ENCODE measurements around the gene ADD2. TPM values are rescaled to one million over a fixed set of nuclear protein-coding genes. Genes with fewer than 3 reads are reported as not detected.

ADD2 gene
- total RNA-seq, 1 experiment from 2014 or later: 124 TPM

GRCh38 chr2:70756128-70756527 is 11.9 kb downstream of the ADD2 start:
- no peaks in the 10 kb centered on the region for H3K27me3 Mint-ChIP-seq (ENCODE audit: low read depth)
- Histone ChIP-seq H3K79me2 (ENCODE audit: insufficient read depth, low read length) (peaks cover 75% of the 10 kb centered on the region; the same call in 1 of the 2 replicates), H2BK120ac (ENCODE audit: low read depth, low read length, poor library complexity, severe bottlenecking) (no peak overlapping the region)

More at GRCh38 chr2:70756128-70756527, 11.9 kb downstream of the ADD2 start:
- no peak overlapping the region for H2AK5ac ChIP-seq (ENCODE audit: insufficient read length, low read length)
- no peak overlapping the region for H3K27ac ChIP-seq (ENCODE audit: insufficient read length, low read depth, low read length)
- peaks cover 30% of the 10 kb centered on the region in 2 experiments for H3K4me1 Mint-ChIP-seq
- no peaks in the 10 kb centered on the region for H3K9me3 Mint-ChIP-seq
- WGBS (ENCODE audit: extremely low coverage, insufficient read length, low lambda C conversion rate): no CpG with 5 or more reads among the region's 3 CpGs
- H3K36me3 Mint-ChIP-seq (ENCODE audit: insufficient read depth in 1 of 3, low read depth in 3 of 3): peaks cover 4 to 9% (median 6%) of the 10 kb centered on the region in 3 experiments; a peak in 4 of 7 replicates
- no peak overlapping the region for H3K18ac ChIP-seq (ENCODE audit: insufficient read length, low read depth, low read length)
- H3K79me1 ChIP-seq (ENCODE audit: insufficient read depth, low read depth, low read length, poor library complexity, severe bottlenecking): no peaks in the 10 kb centered on the region
- H3K4me3 Mint-ChIP-seq: no peak overlapping the region
- no peak overlapping the region for H4K8ac ChIP-seq (replicated peaks; ENCODE audit: insufficient read length, low read depth, low read length)
- no peak overlapping the region for H3K9ac ChIP-seq (ENCODE audit: extremely low read depth, insufficient read length, low read length)
- no peak overlapping the region for H4K91ac ChIP-seq (ENCODE audit: insufficient read length, low read depth, low read length)
- TF ChIP-seq, protein P1, sequence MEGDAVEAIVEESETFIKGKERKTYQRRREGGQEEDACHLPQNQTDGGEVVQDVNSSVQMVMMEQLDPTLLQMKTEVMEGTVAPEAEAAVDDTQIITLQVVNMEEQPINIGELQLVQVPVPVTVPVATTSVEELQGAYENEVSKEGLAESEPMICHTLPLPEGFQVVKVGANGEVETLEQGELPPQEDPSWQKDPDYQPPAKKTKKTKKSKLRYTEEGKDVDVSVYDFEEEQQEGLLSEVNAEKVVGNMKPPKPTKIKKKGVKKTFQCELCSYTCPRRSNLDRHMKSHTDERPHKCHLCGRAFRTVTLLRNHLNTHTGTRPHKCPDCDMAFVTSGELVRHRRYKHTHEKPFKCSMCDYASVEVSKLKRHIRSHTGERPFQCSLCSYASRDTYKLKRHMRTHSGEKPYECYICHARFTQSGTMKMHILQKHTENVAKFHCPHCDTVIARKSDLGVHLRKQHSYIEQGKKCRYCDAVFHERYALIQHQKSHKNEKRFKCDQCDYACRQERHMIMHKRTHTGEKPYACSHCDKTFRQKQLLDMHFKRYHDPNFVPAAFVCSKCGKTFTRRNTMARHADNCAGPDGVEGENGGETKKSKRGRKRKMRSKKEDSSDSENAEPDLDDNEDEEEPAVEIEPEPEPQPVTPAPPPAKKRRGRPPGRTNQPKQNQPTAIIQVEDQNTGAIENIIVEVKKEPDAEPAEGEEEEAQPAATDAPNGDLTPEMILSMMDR (conservative IDR thresholded peaks at IDR 0.05): no peak
- no peak overlapping the region for H3K56ac ChIP-seq (ENCODE audit: insufficient read length, low read depth, low read length)
- no peak overlapping the region for H2BK12ac ChIP-seq (ENCODE audit: insufficient read length, low read depth, low read length)
- no peaks in the 10 kb centered on the region for H4K20me1 ChIP-seq (ENCODE audit: control insufficient read depth, insufficient read depth, insufficient read length)
- no peaks in the 10 kb centered on the region for H3K23me2 ChIP-seq (ENCODE audit: insufficient read length, low read depth, low read length, poor library complexity, severe bottlenecking)
- H3K4ac ChIP-seq (ENCODE audit: low read depth, low read length): no peak overlapping the region
- no peaks in the 10 kb centered on the region for H3K9me3 ChIP-seq (ENCODE audit: control insufficient read depth, low read depth, low read length)
- no peaks in the 10 kb centered on the region for H3K27me3 ChIP-seq (ENCODE audit: insufficient read depth, low read length)
- no peak overlapping the region for H3K14ac ChIP-seq (ENCODE audit: insufficient read depth, low read length)
- no peak overlapping the region for H3T11ph ChIP-seq (ENCODE audit: low read length)
- DNase-seq: no peak
- no peak overlapping the region for H3K27ac Mint-ChIP-seq
- no peak overlapping the region for H2BK15ac ChIP-seq (ENCODE audit: low read depth, low read length)
- no peak overlapping the region for H2AFZ ChIP-seq (ENCODE audit: low read length)
- peaks cover 26% of the 10 kb centered on the region; the same call in 1 of the 2 replicates for H3K4me1 ChIP-seq (ENCODE audit: insufficient read depth, low read length)
- H4K5ac ChIP-seq (ENCODE audit: insufficient read length, low read depth, low read length): no peak overlapping the region
- H2BK5ac ChIP-seq (ENCODE audit: insufficient read length, low read length): no peak overlapping the region
- H3K23ac ChIP-seq (ENCODE audit: insufficient read length, low read depth, low read length): no peak overlapping the region
- H3K4me2 ChIP-seq (ENCODE audit: insufficient read depth, insufficient read length, low read length): no peak overlapping the region
- H2BK20ac ChIP-seq (ENCODE audit: low read depth, low read length, poor library complexity, severe bottlenecking): no peak overlapping the region

Measured in H9 (cell line).